ENCODE measurements around the gene PEX26.
"Not testable (repeated sequence)": the region's sequence is repeated elsewhere in the genome, so short reads cannot be mapped to it uniquely, and the experiment has no call there.

GRCh38 chr22:18106550-18107341, 29.0 kb downstream of the PEX26 start:
- TF ChIP-seq, protein P1, sequence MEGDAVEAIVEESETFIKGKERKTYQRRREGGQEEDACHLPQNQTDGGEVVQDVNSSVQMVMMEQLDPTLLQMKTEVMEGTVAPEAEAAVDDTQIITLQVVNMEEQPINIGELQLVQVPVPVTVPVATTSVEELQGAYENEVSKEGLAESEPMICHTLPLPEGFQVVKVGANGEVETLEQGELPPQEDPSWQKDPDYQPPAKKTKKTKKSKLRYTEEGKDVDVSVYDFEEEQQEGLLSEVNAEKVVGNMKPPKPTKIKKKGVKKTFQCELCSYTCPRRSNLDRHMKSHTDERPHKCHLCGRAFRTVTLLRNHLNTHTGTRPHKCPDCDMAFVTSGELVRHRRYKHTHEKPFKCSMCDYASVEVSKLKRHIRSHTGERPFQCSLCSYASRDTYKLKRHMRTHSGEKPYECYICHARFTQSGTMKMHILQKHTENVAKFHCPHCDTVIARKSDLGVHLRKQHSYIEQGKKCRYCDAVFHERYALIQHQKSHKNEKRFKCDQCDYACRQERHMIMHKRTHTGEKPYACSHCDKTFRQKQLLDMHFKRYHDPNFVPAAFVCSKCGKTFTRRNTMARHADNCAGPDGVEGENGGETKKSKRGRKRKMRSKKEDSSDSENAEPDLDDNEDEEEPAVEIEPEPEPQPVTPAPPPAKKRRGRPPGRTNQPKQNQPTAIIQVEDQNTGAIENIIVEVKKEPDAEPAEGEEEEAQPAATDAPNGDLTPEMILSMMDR (IDR thresholded peaks at IDR 0.05): not testable (repeated sequence)
- not testable (repeated sequence) for TF ChIP-seq POLR2A (IDR thresholded peaks at IDR 0.05)
